CMK (cell line): Measurements from ENCODE around the gene DCLRE1A.
A peak's percentile ranks its signal among the peaks of the same experiment; 100 is the strongest.
"Not testable (repeated sequence)": the region's sequence is repeated elsewhere in the genome, so short reads cannot be mapped to it uniquely, and the experiment has no call there.

ENCODE experiments used
- DNase-seq: peaks from one replicate; pipeline ENCODE4 v3.0.0-alpha.2; 2010; ENCODE audit warnings: low read depth

Gene DCLRE1A

GRCh38 chr10:113858541-113858940, 4.7 kb upstream of the DCLRE1A start:
- DNase-seq = no peak

- DNase-seq = no peak
Observed at GRCh38 chr10:113857210-113857609, 3.3 kb upstream of the DCLRE1A start.

- DNase-seq = no peak
Observed at GRCh38 chr10:113856563-113856962, 2.7 kb upstream of the DCLRE1A start.

- DNase-seq = peak; percentile 47
Observed at GRCh38 chr10:113854761-113855588, 1.1 kb upstream of the DCLRE1A start.

- no peak for DNase-seq
Observed at GRCh38 chr10:113853578-113854012, 287 bp downstream of the DCLRE1A start.

GRCh38 chr10:113849946-113850345, 3.9 kb downstream of the DCLRE1A start:
- DNase-seq = no peak

- no peak for DNase-seq
Observed at GRCh38 chr10:113849140-113849803, 4.6 kb downstream of the DCLRE1A start.

- no peak for DNase-seq
Observed at GRCh38 chr10:113846036-113846435, 7.8 kb downstream of the DCLRE1A start.

- no peak for DNase-seq
Observed at GRCh38 chr10:113843972-113844485, 9.9 kb downstream of the DCLRE1A start.

- DNase-seq = no peak
Observed at GRCh38 chr10:113842171-113842570, 11.7 kb downstream of the DCLRE1A start.

GRCh38 chr10:113828567-113828966, 25.3 kb downstream of the DCLRE1A start:
- not testable (repeated sequence) for DNase-seq

- no peak for DNase-seq
Observed at GRCh38 chr10:113825791-113826190, 28.1 kb downstream of the DCLRE1A start.

- no peak for DNase-seq
Observed at GRCh38 chr10:113823389-113823788, 30.5 kb downstream of the DCLRE1A start.

GRCh38 chr10:113822174-113822573, 31.7 kb downstream of the DCLRE1A start:
- DNase-seq = no peak

GRCh38 chr10:113821306-113821705, 32.6 kb downstream of the DCLRE1A start:
- DNase-seq = not testable (repeated sequence)

- DNase-seq = no peak
Observed at GRCh38 chr10:113820507-113820906, 33.4 kb downstream of the DCLRE1A start.

GRCh38 chr10:113819989-113820388, 33.9 kb downstream of the DCLRE1A start:
- DNase-seq = no peak

GRCh38 chr10:113814700-113815099, 39.2 kb downstream of the DCLRE1A start:
- DNase-seq = not testable (repeated sequence)

GRCh38 chr10:113808168-113808567, 45.7 kb downstream of the DCLRE1A start:
- DNase-seq = no peak

GRCh38 chr10:113806503-113806902, 47.4 kb downstream of the DCLRE1A start:
- no peak for DNase-seq

GRCh38 chr10:113802997-113803396, 50.9 kb downstream of the DCLRE1A start:
- no peak for DNase-seq

- no peak for DNase-seq
Observed at GRCh38 chr10:113801569-113801968, 52.3 kb downstream of the DCLRE1A start.

GRCh38 chr10:113791691-113792090, 62.2 kb downstream of the DCLRE1A start:
- no peak for DNase-seq
